ENCODE measurements around the gene PATE1.

DNA sequence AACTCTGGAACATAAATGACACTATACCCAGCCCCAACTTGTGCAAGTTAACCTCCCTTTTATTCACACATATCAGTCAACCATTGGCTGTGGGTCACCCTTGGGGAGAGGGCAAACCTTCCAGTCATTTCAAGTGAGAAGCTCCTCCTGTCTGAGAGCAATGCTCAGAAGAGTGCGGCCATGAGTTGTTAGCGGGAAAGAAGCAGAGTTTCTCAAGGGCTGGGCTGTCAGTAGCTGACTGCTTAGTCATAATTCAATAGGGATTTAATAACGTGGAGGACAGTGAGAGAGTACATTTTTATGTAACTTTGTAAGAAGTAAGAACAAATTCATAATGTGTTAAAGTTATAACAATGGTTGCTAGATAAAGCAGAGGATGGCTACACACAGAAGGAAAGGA, 27.4 kb downstream of the PATE1 start:
- TF ChIP-seq, protein P1, sequence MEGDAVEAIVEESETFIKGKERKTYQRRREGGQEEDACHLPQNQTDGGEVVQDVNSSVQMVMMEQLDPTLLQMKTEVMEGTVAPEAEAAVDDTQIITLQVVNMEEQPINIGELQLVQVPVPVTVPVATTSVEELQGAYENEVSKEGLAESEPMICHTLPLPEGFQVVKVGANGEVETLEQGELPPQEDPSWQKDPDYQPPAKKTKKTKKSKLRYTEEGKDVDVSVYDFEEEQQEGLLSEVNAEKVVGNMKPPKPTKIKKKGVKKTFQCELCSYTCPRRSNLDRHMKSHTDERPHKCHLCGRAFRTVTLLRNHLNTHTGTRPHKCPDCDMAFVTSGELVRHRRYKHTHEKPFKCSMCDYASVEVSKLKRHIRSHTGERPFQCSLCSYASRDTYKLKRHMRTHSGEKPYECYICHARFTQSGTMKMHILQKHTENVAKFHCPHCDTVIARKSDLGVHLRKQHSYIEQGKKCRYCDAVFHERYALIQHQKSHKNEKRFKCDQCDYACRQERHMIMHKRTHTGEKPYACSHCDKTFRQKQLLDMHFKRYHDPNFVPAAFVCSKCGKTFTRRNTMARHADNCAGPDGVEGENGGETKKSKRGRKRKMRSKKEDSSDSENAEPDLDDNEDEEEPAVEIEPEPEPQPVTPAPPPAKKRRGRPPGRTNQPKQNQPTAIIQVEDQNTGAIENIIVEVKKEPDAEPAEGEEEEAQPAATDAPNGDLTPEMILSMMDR (IDR thresholded peaks at IDR 0.05) = no peak
- no peak for TF ChIP-seq POLR2A (IDR thresholded peaks at IDR 0.05)

Data from ovary (tissue), 3 donors.